GM21515 (cell line): ENCODE measurements around the gene CD101.

Experiments used
- ATAC-seq: cut with Tn5 transposase; IDR thresholded peaks from one replicate; pipeline ENCODE4 v1.9.1; 2021; ENCODE audit not compliant: unreplicated experiment

The CD101 gene

DNA sequence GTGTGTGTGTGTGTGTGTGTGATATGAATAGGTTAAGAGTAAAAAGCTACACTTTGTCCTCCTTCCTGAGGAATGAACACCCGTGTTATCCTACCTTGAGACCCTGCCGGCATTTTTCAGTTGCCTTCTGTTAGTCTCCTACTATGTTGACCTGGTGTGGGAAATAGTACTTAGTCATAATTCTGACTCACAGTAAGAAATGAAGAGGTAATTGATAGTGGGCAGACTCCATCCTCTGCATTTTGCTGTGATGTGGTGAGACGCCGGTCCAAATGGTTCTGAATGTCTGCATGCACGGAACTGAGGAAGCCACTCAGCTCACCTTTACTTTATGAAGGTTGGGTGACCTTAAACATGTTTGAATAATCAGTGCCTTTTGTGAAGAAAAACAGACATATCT is 12.6 kb downstream of the CD101 start:
- no peak for ATAC-seq

DNA sequence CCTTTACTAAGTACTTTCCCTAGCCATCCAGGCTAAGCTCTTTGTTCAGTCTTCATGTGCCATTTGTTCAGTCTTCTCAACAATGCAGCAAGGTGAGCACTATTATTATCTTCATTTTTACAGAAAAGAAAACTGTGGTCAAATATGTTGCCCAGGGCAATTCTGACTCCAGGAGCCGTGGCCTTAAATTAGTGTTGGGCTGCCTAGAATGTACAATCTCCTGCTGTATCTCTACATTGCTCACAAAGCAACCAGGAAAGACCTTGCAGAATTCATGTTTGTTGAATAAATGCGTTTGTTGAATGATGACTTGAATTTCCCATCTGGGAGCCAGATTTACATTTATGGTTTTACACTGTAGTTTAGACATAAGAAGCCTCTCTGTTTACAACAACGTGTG is 14.2 kb downstream of the CD101 start:
- ATAC-seq, result no peak

DNA sequence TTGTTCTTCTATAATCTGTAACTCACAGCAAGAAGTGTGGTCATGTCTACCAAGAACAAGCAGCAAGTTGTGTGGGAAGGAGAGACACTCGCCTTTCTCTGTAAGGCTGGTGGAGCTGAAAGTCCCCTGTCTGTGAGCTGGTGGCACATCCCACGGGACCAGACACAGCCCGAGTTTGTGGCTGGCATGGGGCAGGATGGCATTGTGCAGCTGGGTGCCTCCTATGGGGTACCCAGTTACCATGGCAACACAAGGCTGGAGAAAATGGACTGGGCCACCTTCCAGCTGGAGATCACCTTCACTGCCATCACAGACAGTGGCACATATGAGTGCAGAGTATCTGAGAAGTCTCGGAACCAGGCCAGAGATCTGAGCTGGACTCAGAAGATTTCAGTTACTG is 15.5 kb downstream of the CD101 start:
- ATAC-seq, result no peak

DNA sequence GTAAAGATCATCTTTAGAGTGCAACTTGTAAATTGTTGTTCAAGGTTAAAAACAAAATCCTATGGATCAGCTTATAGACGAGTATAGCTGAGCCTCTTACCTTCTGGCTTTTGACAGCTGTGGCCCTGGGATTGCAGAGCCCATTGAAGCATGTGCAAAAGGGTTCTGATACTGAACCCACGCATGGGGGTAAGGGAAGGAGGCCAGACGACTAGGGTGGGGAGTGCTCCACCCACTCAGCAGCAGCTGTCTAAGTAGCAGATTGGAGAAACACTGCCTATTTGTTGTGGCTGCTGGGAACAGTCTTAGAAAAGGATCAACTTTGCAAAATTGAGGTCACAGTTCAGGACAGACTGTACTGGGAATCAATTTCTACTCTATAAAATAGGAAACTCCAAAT is 16.1 kb downstream of the CD101 start:
- ATAC-seq, result no peak

DNA sequence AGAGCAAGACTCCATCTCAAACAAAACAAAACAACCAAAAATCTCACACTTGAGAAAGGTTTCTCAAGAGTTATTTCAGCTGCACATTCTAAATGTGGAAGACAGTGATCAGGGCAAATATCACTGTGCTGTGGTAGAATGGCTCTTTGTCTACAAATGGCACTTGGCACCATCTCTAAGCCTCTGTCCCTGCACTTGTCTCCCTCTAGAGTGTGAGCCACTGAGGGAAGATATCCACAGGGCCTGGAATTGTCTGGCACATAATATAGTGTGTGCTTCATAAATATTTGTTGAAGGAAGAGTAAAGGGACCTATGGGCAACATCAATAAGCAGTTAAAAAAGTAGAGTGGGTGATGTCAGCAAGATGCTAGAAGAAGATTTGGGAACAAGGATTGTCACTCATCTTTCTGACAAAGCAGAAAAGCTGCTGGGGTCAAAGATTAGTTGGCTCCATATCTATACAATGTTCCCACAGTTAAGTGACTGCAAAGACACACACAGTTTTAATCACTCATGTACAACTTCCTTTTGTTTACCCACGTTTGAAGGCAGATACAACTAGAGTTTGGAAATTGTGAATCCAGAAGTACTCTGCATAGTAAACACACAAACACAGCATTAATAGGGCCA is 19.1 kb downstream of the CD101 start:
- no peak for ATAC-seq

DNA sequence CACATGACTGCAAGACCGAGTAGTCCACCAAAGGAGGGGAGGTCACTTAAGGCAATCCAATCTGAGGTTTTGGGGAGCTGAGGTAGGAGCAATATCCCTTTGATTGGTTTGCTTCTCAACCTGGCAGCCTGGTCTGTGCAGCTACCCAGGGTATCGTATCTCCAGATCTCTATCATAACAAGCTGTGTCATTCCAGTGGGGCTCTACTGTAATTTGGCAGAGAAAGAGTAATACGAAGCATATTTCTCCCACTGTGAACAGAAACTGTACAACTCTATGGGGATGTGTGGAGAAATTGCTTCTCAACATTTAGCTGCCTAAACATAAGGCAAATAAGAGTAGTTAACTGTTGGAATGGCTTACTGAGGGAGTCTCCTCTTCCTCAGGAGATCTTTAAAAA is 20.6 kb downstream of the CD101 start:
- ATAC-seq, result no peak

DNA sequence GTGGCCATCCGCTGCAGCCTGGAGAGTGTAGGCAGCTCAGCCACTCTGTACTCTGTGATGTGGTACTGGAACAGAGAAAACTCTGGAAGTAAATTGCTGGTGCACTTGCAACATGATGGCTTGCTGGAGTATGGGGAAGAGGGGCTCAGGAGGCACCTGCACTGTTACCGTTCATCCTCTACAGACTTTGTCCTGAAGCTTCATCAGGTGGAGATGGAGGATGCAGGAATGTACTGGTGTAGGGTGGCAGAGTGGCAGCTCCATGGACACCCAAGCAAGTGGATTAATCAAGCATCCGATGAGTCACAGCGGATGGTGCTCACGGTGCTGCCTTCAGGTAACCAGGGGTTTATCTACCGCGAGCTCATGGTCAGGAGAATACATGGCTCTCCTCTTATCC is 24.0 kb downstream of the CD101 start:
- ATAC-seq, result no peak

DNA sequence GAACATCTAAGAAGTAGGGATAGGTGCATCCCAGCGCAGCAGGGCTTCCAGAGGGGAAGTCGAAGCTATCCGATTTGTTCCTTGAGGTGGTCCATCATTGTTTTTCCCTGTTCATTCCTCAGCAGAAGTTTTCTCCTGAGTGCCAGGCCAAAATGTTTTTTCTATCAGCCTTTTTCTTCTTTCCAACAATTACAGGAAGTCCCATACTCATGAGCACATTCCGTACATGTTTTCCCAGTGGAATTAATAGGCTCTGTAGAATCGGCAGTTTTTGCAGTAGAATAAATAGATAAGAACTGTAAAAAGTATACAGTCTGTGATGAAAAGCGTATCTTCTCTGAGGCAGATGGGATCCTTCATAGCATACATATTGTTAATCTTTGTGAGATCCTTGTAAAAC is 24.8 kb downstream of the CD101 start:
- ATAC-seq, result no peak

DNA sequence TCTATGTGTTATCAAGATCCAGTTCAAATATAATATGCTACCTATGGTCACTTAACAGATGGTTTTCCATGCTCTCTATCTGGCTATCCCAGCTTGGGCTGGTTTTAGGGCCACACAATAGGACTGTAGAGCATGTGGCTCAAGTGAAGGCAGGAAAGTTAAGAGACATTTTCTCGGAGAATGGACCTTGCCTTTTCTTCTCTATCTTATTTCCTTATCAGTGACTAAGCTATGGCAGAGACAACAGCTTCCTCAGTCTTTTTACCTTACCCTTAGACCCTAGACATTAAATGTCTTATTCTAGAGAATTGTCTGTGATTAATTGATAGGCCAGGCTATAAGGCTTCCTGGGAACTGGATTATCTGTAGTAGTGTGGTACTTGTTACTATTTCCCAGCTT is 28.1 kb downstream of the CD101 start:
- no peak for ATAC-seq

DNA sequence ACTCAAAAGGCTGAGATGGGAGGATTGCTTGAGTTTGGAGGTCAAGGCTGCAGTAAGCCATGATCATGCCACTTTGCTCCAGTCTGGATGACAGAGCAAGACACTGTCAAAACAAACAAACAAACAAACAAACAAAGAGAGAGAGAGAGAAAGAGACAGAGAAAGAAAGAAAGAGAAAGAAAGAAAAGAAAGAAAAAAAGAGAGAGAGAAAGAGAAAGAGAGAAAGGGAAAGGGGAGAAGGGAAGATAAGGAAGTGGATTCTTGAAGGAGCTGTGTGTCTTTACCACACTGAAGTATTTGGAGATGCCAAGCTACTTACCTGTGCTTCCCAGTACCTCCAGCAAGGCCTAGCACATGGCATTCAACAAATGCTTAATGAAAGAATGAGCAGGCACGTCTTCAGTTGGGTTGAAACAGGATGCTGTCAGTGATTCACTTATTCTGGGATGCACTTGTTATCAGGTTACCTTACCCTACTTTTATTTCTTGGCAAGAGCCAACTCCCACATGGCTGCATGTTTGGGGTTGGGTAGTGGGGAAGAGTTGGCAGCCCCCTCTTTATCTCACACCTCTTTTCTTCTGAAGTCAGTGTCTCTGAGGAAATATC is 28.8 kb downstream of the CD101 start:
- no peak for ATAC-seq

DNA sequence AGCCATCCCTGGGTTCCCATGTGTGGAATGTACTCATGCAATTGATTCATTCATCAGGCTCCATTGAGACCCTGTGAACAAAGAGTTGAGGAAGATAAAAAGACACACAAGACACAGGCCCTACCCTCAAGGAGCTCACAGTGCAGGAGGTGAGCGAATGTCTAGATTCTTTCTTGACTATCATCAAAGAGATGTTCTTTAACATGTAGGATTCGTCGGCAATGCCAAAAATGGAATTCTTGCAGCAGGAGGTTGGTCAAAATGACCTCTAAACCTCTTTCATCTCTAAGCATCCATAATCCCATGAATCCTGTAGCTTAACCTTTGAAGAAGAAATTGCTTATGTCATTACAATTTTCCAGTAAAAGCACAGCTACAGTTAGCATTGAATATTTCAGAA is 30.7 kb downstream of the CD101 start:
- ATAC-seq, result no peak

DNA sequence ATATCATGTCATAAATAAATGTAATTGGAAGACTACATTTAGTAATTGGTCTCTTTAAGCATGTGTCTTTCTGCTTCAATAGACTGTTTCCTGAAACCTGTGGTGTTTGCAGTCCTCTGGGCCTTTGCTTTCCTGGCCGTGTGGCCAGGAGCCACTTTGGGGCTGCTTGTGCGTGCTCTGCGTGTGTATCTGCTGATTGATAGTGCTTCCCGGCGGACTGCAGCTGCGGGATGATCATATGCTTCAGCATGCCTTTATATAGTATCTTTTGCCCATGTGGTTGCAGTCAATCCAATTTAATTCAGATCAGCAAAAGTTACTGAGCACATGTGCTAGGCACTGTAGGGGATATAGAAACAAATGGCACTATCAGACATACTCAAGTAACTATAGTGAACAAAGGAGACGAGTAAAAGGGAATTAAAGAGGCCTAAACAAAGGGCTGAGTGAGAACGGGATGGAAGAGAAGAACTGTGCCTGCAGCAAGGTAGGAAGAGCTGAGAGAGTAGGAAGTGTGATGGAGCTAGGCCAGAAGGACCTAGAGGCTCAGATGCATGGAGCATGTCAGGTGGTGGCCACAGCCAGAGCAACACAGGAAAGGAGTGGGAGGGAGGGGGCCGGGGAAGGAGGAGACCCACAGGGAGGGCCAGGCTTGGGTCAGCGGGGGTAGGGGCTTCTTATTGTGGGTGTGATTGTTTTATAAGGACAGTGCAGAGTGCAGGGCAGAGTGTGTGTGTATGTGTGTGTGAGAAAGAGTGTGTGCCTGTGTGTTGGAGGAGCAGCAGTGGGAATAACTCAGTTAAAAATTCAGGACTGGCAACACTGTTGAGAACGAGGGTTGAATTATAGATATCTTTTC is 31.4 kb downstream of the CD101 start:
- ATAC-seq, result no peak

DNA sequence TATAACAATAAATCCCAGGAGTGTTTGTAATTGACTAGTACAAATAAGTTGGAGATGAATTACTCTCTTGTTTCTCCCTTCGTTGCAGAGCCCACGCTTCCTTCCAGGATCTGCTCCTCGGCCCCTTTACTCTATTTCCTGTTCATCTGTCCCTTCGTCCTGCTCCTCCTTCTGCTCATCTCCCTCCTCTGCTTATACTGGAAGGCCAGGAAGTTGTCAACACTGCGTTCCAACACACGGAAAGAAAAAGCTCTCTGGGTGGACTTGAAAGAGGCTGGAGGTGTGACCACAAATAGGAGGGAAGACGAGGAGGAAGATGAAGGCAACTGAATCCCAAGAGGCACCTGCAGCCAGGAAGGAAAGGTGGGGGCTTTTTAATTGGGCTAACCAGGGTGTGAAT is 32.2 kb downstream of the CD101 start:
- no peak for ATAC-seq

DNA sequence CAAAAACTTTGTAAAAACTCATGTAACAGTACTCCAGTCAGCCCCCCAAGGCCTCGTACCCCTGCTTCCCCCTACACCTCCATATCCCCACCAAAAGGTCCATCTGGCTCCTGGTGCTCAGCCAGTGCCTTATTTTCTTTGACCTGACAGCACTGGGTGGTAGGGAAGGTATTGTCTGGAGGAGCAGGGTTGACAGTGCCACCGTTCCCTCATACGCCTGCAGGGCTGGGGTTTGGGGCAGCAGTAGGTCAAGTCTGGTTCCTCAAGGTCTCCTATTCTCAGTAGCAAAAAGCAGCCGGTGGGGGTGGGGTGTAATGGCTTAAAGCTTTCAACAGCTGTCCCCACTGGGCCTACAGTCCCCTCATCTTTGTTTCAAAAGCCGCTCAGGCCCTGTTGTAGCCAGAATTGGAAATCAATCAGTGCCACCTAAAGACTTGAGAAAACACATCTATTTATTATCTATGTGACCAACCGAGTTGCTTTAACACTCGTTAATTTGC is 33.3 kb downstream of the CD101 start:
- no peak for ATAC-seq

DNA sequence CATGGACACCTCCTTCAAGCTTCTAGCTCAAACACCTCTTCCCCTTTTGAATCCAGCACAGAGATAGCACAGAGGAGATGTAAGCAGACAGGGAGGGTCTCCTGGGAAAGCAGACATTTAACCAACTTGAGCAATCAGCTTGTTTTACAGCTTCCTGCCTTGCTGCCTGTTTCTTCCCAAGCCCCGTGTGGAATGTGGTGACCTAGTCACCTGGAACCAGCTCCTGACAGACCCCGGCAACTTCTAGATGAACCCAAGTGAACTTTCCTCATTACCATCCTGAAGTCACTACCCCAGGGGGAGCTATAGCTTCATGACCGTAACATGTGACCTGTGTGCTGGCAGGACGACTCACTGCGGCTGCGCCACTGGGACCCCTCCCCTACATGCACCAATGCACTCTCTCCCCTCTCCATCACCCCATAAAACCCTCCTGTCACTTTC is 34.5 kb downstream of the CD101 start:
- no peak for ATAC-seq

DNA sequence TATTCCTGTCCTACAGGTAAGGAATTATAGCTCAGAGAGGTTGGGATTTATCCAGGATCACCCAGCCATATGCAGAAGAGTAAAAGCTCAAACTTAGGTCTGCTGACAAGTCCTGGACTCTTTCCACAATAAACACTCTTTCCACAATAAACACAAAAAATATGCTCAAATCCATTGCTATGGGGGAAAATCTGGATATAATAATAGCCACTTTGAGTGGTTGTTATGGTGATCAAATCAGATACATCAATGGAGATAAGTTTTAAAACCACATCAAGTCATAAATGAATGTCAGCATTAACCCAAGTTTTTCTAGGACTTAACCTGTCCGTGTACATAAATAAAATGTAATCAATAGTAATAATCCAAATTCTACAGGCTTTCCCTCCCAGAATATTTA is 36.2 kb downstream of the CD101 start:
- ATAC-seq, result no peak

DNA sequence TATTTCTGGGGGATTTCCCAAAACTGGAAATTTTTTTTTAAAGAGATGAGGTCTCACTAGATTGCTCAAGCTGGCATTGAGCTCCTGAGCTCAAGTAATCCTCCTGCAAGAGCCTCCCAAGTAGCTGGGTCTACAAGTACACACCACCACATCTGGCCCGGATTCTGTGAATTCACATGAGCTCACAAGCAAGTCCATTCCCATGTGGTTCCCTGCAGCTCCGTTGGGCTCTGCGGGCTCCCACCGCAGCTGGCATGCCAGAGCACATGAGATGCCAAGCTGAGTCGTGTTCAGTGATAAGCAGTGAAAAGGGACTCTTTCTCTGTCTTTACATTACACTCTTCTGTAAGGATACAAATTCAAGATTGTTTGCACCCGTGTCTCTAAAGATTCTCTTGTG is 36.7 kb downstream of the CD101 start:
- no peak for ATAC-seq

DNA sequence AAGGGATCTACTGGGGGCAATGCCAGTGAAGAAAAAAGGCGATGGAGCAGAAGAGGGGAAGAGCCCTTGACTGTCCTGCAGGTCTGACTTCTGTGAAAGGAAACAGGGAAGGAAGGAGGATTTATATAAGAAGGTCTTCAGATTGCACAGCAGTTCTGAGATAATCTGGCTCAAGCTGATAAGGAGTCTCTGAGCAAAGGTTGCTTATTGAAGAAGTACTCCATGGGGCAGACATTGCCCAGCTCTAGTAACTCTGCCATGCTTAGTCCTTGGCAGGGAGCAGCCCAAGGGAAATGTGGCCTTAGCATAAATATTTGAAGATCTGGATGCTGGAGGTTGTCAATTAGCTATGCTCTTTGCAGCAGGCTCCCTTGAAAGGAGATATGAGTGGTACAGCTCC is 42.7 kb downstream of the CD101 start:
- no peak for ATAC-seq

DNA sequence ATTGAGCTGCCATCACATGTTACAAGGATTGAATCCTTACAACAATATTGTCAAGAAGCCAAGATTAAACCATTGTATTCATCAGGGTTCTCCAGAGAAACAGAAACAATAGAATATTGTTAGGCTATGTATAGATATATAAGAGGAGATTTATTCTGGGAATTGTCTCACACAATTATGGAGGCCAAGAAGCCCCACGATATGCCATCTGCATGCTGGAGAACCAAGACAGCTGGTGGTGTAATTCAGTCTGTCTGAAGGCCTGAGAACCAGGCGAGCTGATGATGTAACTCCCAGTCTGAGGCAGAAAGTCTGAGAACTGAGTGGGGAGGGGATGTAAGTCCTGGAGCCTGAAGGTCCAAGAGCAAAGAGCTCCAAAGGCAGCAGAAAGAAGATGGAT is 44.1 kb downstream of the CD101 start:
- no peak for ATAC-seq

DNA sequence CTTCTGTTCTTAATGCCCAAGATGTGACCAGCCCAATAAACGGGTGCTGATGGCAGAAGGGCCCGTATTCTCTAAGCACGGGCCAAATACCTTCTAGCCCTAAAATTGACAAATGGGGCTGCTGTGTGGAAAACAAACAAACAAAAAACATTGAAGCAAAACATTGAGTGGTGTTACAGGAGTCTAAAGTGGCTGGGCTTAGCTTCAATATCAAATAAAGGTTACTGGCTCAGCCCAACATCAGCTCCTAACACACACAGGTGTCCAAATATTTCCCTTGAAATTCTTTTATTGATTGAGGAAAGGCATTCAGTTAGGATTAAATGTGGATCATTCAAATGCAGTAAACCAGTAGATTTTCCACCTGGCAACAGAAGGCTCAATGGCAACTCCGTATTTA is 45.2 kb downstream of the CD101 start:
- no peak for ATAC-seq

DNA sequence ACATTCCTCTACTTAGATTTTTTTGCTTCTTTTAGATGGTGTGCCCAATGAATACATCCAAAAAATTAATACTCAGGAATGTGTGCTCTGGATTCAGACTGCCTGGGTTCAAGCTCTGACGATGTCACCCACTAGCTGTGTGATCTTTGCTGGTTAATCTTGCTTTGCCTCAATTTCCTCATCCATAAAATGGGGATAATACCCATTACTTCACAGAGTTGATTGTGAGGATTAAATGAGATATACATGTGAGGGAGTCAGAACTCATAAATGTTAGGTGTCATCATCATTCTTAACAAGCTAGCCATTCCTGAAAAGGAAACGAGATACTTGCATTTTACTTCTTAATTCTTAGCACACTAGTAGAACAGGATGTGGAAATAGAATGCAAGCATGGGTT is 45.7 kb downstream of the CD101 start:
- ATAC-seq, result no peak

DNA sequence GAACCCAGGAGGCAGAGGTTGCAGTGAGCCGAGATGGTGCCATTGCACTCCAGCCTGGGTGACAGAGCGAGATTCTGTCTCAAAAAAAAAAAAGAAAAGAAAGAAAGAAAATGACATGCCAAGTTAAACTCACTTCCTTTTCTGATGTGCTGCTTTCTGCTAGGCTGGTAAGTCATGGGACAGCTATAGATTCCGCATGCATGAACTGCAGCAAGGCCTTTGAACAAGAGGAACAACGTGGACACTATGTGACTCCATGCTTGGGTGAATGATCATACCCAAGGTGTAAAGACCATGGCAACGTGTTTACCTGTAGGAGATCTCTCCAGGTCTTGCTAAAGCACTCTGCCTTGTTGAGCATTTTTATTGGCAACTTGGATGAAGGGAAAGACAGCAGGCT is 48.3 kb downstream of the CD101 start:
- no peak for ATAC-seq
